GM12891 (cell line): ENCODE measurements around the gene NSMCE1. TPM values are rescaled to one million over a fixed set of nuclear protein-coding genes. Genes with fewer than 3 reads are reported as not detected.

Experiments
- DNase-seq: peaks from one replicate; pipeline ENCODE4 v3.0.0; 2011; ENCODE audit warnings: low spot score; ENCODE audit not compliant: insufficient read length
- FAIRE-seq: peaks from 2 replicates; lab custom pipeline; 2011; peaks lifted over from hg19 to GRCh38; lab: Jason Lieb, UNC
- PAX5 ChIP-seq: IDR thresholded peaks from 2 replicates; pipeline ENCODE4 v1.6.1; 2011; ENCODE audit warnings: low read length, moderate library complexity, mild to moderate bottlenecking; ENCODE audit not compliant: insufficient read depth, severe bottlenecking
- POLR2A ChIP-seq: IDR thresholded peaks from 2 replicates; pipeline ENCODE4 v1.6.1; 2011; ENCODE audit warnings: low read depth, low read length, control low read depth
- POLR2AphosphoS5 ChIP-seq: IDR thresholded peaks from 2 replicates; pipeline ENCODE4 v1.6.1; 2011; ENCODE audit warnings: low read depth, low read length, control low read depth
- POU2F2 ChIP-seq: IDR thresholded peaks from 2 replicates; pipeline ENCODE4 v1.6.1; 2011; ENCODE audit warnings: low read depth, mild to moderate bottlenecking, control low read depth, low read length, moderate library complexity
- SPI1 ChIP-seq: IDR thresholded peaks from 2 replicates; pipeline ENCODE4 v1.6.1; 2011; ENCODE audit warnings: low read depth, low read length, control low read depth
- TAF1 ChIP-seq: IDR thresholded peaks from 2 replicates; pipeline ENCODE4 v1.6.1; 2011; ENCODE audit warnings: low read depth, low read length, control low read depth
- polyA plus RNA-seq: library from polyadenylated mRNA; unstranded; fragments of >200 nt; gene quantifications from one replicate; pipeline ENCODE4 v1.2.1, GENCODE V29; 2012; ENCODE audit warnings: low read depth, missing spikeins, inconsistent platforms; ENCODE audit not compliant: missing spikeins

The NSMCE1 gene
- polyA plus RNA-seq, result 81.9 TPM

- peak; percentile 78 for DNase-seq
- peak; percentile 98 for FAIRE-seq
- TF ChIP-seq SPI1 (peak; percentile 52), POU2F2 (0 out of 2 replicates have a peak, but pooled peaks have one; percentile 6), POLR2AphosphoS5 (peak; percentile 83), PAX5 (peak; percentile 85), TAF1 (no peak; the same call in none of the 2 replicates), POLR2A (peak; percentile 90)
These were observed at the start of gene NSMCE1 for GRCh38 chr16:27268376-27269299. TSS of gene NSMCE1 (minus strand) at chr16:27268772. CDS start at chr16:27257570, 11,202 bp downstream.

- DNase-seq, result no peak
- no peak for FAIRE-seq
- no peak for TF ChIP-seq TAF1
- TF ChIP-seq POLR2AphosphoS5, result no peak
- TF ChIP-seq PAX5, result no peak
- no peak for TF ChIP-seq SPI1
- TF ChIP-seq POLR2A, result no peak
- TF ChIP-seq POU2F2, result no peak
These were observed 49.3 kb upstream of the NSMCE1 start for GRCh38 chr16:27317738-27318391.

GRCh38 chr16:27317320-27317719 is 48.7 kb upstream of the NSMCE1 start:
- FAIRE-seq, result no peak
- no peak for DNase-seq
- TF ChIP-seq POU2F2 (no peak), TAF1 (no peak), POLR2A (no peak), SPI1 (no peak), POLR2AphosphoS5 (no peak), PAX5 (no peak)

GRCh38 chr16:27316038-27316680 is 47.6 kb upstream of the NSMCE1 start:
- no peak for TF ChIP-seq SPI1
- no peak for TF ChIP-seq POU2F2
- no peak for TF ChIP-seq POLR2A
- TF ChIP-seq TAF1, result no peak
- TF ChIP-seq PAX5, result no peak
- no peak for TF ChIP-seq POLR2AphosphoS5
- DNase-seq (no peak), FAIRE-seq (no peak)

- no peak for FAIRE-seq
- TF ChIP-seq TAF1 (no peak), PAX5 (no peak), POLR2A (no peak), SPI1 (no peak), POU2F2 (no peak), POLR2AphosphoS5 (no peak)
- no peak for DNase-seq
These were observed 46.9 kb upstream of the NSMCE1 start for GRCh38 chr16:27315333-27316037.

GRCh38 chr16:27314986-27315332 is 46.4 kb upstream of the NSMCE1 start:
- TF ChIP-seq SPI1 (no peak), POLR2A (no peak), TAF1 (no peak), POU2F2 (no peak), POLR2AphosphoS5 (no peak), PAX5 (no peak)
- DNase-seq (no peak), FAIRE-seq (no peak)

- peak; percentile 9 for FAIRE-seq
- TF ChIP-seq SPI1, result no peak
- TF ChIP-seq POLR2AphosphoS5, result peak; percentile 93
- no peak for TF ChIP-seq PAX5
- TF ChIP-seq TAF1, result peak; percentile 29; the same call in 1 of the 2 replicates
- peak; percentile 57; the same call in 1 of the 2 replicates for TF ChIP-seq POLR2A
- no peak for TF ChIP-seq POU2F2
- DNase-seq, result no peak
These were observed 45.7 kb upstream of the NSMCE1 start for GRCh38 chr16:27314161-27314723.

GRCh38 chr16:27313422-27314160 is 45.0 kb upstream of the NSMCE1 start, which contains the start of gene IL4R:
TSS of gene IL4R (plus strand) at chr16:27313974. CDS start at chr16:27340204, 26,230 bp downstream.
- TF ChIP-seq POLR2AphosphoS5 (no peak), PAX5 (no peak), SPI1 (no peak), POLR2A (no peak), TAF1 (no peak), POU2F2 (no peak)
- DNase-seq (peak; percentile 62), FAIRE-seq (peak; percentile 45)
